Measurements from ENCODE around the gene PNMA6F. TPM values are rescaled to one million over a fixed set of nuclear protein-coding genes. Genes with fewer than 3 reads are reported as not detected.

PNMA6F gene
- total and polyA plus RNA-seq, 2 experiments from 2014 or later: 0.06 to 0.83 TPM

GRCh38 chrX:153312842-153313241 lies 8.7 kb downstream of the PNMA6F start:
- H3K27ac Mint-ChIP-seq: no peak overlapping the region

GRCh38 chrX:153312041-153312440 lies 9.5 kb downstream of the PNMA6F start:
- TF ChIP-seq JUNB (IDR thresholded peaks at IDR 0.05; ENCODE audit: unreplicated experiment) (no peak), EZH2phosphoT487 (IDR thresholded peaks at IDR 0.05; ENCODE audit: unreplicated experiment) (no peak), REST (IDR thresholded peaks at IDR 0.05; ENCODE audit: unreplicated experiment) (no peak), ZNF114 (CRISPR knock-in tag; IDR thresholded peaks at IDR 0.05) (no peak), ZNF331 (CRISPR knock-in tag; IDR thresholded peaks at IDR 0.05; ENCODE audit: low read depth) (no peak), ZNF462 (CRISPR knock-in tag; IDR thresholded peaks at IDR 0.05) (no peak), CREB1 (CRISPR knock-in tag; IDR thresholded peaks at IDR 0.05; ENCODE audit: low read depth) (no peak), POLR2AphosphoS5 (IDR thresholded peaks at IDR 0.05; ENCODE audit: low read depth) (no peak)
- Histone ChIP-seq H3K27ac (ENCODE audit: low read depth) (no peak overlapping the region), H3K4me2 (no peak overlapping the region), H3K9me2 (ENCODE audit: insufficient read depth) (no peaks in the 10 kb centered on the region), H3K79me2 (replicated peaks; ENCODE audit: insufficient read depth) (no peaks in the 10 kb centered on the region), H3K36me3 (ENCODE audit: insufficient read depth) (no peaks in the 10 kb centered on the region), H3K4me1 (ENCODE audit: insufficient read depth) (no peaks in the 10 kb centered on the region), H3K27me3 (ENCODE audit: insufficient read depth) (no peaks in the 10 kb centered on the region), H2AFZ (no peak overlapping the region), H4K20me1 (replicated peaks; ENCODE audit: insufficient read depth) (no peaks in the 10 kb centered on the region), H3F3A (replicated peaks; ENCODE audit: low read depth) (no peaks in the 10 kb centered on the region), H3K4me3 (no peak overlapping the region)
- Mint-ChIP-seq H3K4me1 (no peaks in the 10 kb centered on the region), H3K36me3 (ENCODE audit: low read depth) (no peaks in the 10 kb centered on the region), H3K27ac (no peak overlapping the region), H3K9me3 (no peaks in the 10 kb centered on the region), H3K4me3 (no peak overlapping the region), H3K27me3 (ENCODE audit: insufficient read depth, low read depth, poor library complexity) (peaks cover 5% of the 10 kb centered on the region)
- no peak for DNase-seq (ENCODE audit: low spot score)
- ATAC-seq: no peak

More at GRCh38 chrX:153312842-153313241, 8.7 kb downstream of the PNMA6F start:
- Mint-ChIP-seq H3K36me3 (ENCODE audit: low read depth) (no peaks in the 10 kb centered on the region), H3K4me3 (no peak overlapping the region), H3K4me1 (no peaks in the 10 kb centered on the region), H3K9me3 (no peaks in the 10 kb centered on the region), H3K27me3 (ENCODE audit: insufficient read depth, low read depth, poor library complexity) (peaks cover 5% of the 10 kb centered on the region)
- Histone ChIP-seq H3K36me3 (ENCODE audit: insufficient read depth) (no peaks in the 10 kb centered on the region), H3K9me2 (ENCODE audit: insufficient read depth) (no peaks in the 10 kb centered on the region), H3K27me3 (ENCODE audit: insufficient read depth) (no peaks in the 10 kb centered on the region), H3K4me2 (no peak overlapping the region), H3K27ac (ENCODE audit: low read depth) (no peak overlapping the region), H3K4me3 (no peak overlapping the region), H2AFZ (no peak overlapping the region), H4K20me1 (replicated peaks; ENCODE audit: insufficient read depth) (no peaks in the 10 kb centered on the region), H3K4me1 (ENCODE audit: insufficient read depth) (no peaks in the 10 kb centered on the region), H3K79me2 (replicated peaks; ENCODE audit: insufficient read depth) (no peaks in the 10 kb centered on the region), H3F3A (replicated peaks; ENCODE audit: low read depth) (no peaks in the 10 kb centered on the region)
- TF ChIP-seq NANOG (IDR thresholded peaks at IDR 0.05; ENCODE audit: borderline replicate concordance): no peak
- ATAC-seq: no peak
- no peak for DNase-seq (ENCODE audit: low spot score)

Data from GM23338 (cell line).